ENCODE results near the gene NEMP1.

- no peak for TF ChIP-seq CTCF (IDR thresholded peaks at IDR 0.05)
- TF ChIP-seq POLR2A (IDR thresholded peaks at IDR 0.05; ENCODE audit: low read depth): no peak
- no peak for TF ChIP-seq POLR2AphosphoS5 (IDR thresholded peaks at IDR 0.05)
- TF ChIP-seq EP300 (IDR thresholded peaks at IDR 0.05): no peak
Observed at GRCh38 chr12:57027011-57027804, 51.4 kb downstream of the NEMP1 start.

All from esophagus muscularis mucosa (tissue), 4 donors.